ENCODE measurements around the gene GTPBP4. TPM values are rescaled to one million over a fixed set of nuclear protein-coding genes. Genes with fewer than 3 reads are reported as not detected.

Gene GTPBP4
- total RNA-seq, 2 donors from 2014 or later: 15.6 to 39.9 TPM

GRCh38 chr10:958856-959255 is 29.4 kb upstream of the GTPBP4 start:
- WGBS: 93% methylated on average over 6 of the region's 6 CpGs
- Histone ChIP-seq H3K36me3 (no peaks in the 10 kb centered on the region), H3K27me3 (replicated peaks; ENCODE audit: insufficient read depth) (no peaks in the 10 kb centered on the region), H3K4me1 (replicated peaks) (no peaks in the 10 kb centered on the region), H3K4me3 (no peak overlapping the region), H3K27ac (no peak overlapping the region), H3K9me3 (no peaks in the 10 kb centered on the region)
- intact Hi-C loops (cut with DNase I): no loop called here
- no peak for DNase-seq (ENCODE audit: low spot score)
- TF ChIP-seq POLR2AphosphoS5 (IDR thresholded peaks at IDR 0.05) (no peak), POLR2A (IDR thresholded peaks at IDR 0.05) (no peak), CTCF (IDR thresholded peaks at IDR 0.05) (no peak)

GRCh38 chr10:962342-962741 is 25.9 kb upstream of the GTPBP4 start:
- no peak for DNase-seq (ENCODE audit: low spot score)
- Histone ChIP-seq H3K4me1 (replicated peaks) (no peaks in the 10 kb centered on the region), H3K27ac (no peak overlapping the region), H3K36me3 (no peaks in the 10 kb centered on the region), H3K9me3 (no peaks in the 10 kb centered on the region), H3K27me3 (replicated peaks; ENCODE audit: insufficient read depth) (no peaks in the 10 kb centered on the region), H3K4me3 (no peak overlapping the region)
- 91% methylated on average over 3 of the region's 3 CpGs for WGBS
- intact Hi-C loops (cut with DNase I): no loop called here
- no peak for TF ChIP-seq CTCF (IDR thresholded peaks at IDR 0.05)
- no peak for TF ChIP-seq POLR2AphosphoS5 (IDR thresholded peaks at IDR 0.05)
- no peak for TF ChIP-seq POLR2A (IDR thresholded peaks at IDR 0.05)

GRCh38 chr10:963186-963585 is 25.0 kb upstream of the GTPBP4 start:
- no peak overlapping the region for H3K27ac ChIP-seq
- 88% methylated on average over 5 of the region's 5 CpGs for WGBS
- no peaks in the 10 kb centered on the region for H3K36me3 ChIP-seq
- intact Hi-C loops (cut with DNase I): no loop called here
- no peaks in the 10 kb centered on the region for H3K27me3 ChIP-seq (replicated peaks; ENCODE audit: insufficient read depth)
- H3K9me3 ChIP-seq: no peaks in the 10 kb centered on the region
- TF ChIP-seq CTCF (IDR thresholded peaks at IDR 0.05) (no peak), POLR2A (IDR thresholded peaks at IDR 0.05) (no peak), POLR2AphosphoS5 (IDR thresholded peaks at IDR 0.05) (no peak)
- no peak for DNase-seq (ENCODE audit: low spot score)
- no peak overlapping the region for H3K4me3 ChIP-seq
- no peaks in the 10 kb centered on the region for H3K4me1 ChIP-seq (replicated peaks)

- intact Hi-C loops (cut with DNase I): no loop called here
- H3K4me1 ChIP-seq (replicated peaks): no peaks in the 10 kb centered on the region
- no peak for DNase-seq (ENCODE audit: low spot score)
- H3K27me3 ChIP-seq (replicated peaks; ENCODE audit: insufficient read depth): no peaks in the 10 kb centered on the region
- TF ChIP-seq CTCF (IDR thresholded peaks at IDR 0.05) (no peak), POLR2A (IDR thresholded peaks at IDR 0.05) (no peak), POLR2AphosphoS5 (IDR thresholded peaks at IDR 0.05) (no peak)
- H3K4me3 ChIP-seq: no peak overlapping the region
- H3K27ac ChIP-seq: no peak overlapping the region
- no peaks in the 10 kb centered on the region for H3K9me3 ChIP-seq
- H3K36me3 ChIP-seq: no peaks in the 10 kb centered on the region
- 82% methylated on average over 4 of the region's 4 CpGs for WGBS
Observed at GRCh38 chr10:963655-964054, 24.6 kb upstream of the GTPBP4 start.

- Histone ChIP-seq H3K9me3 (no peaks in the 10 kb centered on the region), H3K27me3 (replicated peaks; ENCODE audit: insufficient read depth) (no peaks in the 10 kb centered on the region), H3K4me1 (replicated peaks) (no peaks in the 10 kb centered on the region), H3K4me3 (no peak overlapping the region), H3K36me3 (no peaks in the 10 kb centered on the region), H3K27ac (no peak overlapping the region)
- no peak for DNase-seq (ENCODE audit: low spot score)
- intact Hi-C loops (cut with DNase I): no loop called here
- TF ChIP-seq POLR2A (IDR thresholded peaks at IDR 0.05): no peak
- TF ChIP-seq POLR2AphosphoS5 (IDR thresholded peaks at IDR 0.05): no peak
- TF ChIP-seq CTCF (IDR thresholded peaks at IDR 0.05): no peak
- 72% methylated on average over 15 of the region's 15 CpGs for WGBS
Observed at GRCh38 chr10:964321-964987, 23.8 kb upstream of the GTPBP4 start.

Data from prostate gland (tissue), 2 donors.